ENCODE data around the gene CUL4A. TPM values are rescaled to one million over a fixed set of nuclear protein-coding genes. Genes with fewer than 3 reads are reported as not detected.

CUL4A gene
- polyA plus RNA-seq, 1 of the 3 experiments (the other 2 are of a cell fraction), result 51.2 TPM

GRCh38 chr13:113233101-113233500 is 23.7 kb downstream of the CUL4A start:
- no peak for DNase-seq
- H3K4me3 ChIP-seq (ENCODE audit: low read depth in 2 of 2, low read length in 1 of 2), result no peak overlapping the region
- no peak overlapping the region for H3K27ac ChIP-seq (ENCODE audit: low read depth in 2 of 2, low read length in 1 of 2)
- ChIA-PET CTCF (interaction anchor here (1.0 kb wide), 1 partner anchor 161 kb away, joined by 3 read pairs; no protein-coding TSS in a partner anchor), POLR2A (interaction anchor here (0.6 kb wide), 1 partner anchor 10 kb away, joined by 5 read pairs; no protein-coding TSS in a partner anchor)
- no peaks in the 10 kb centered on the region; a peak in 1 of 4 replicates for H3K4me1 ChIP-seq (ENCODE audit: control insufficient read depth in 1 of 2, insufficient read depth in 2 of 2, low read depth in 1 of 2, low read length in 1 of 2)
- H3F3A ChIP-seq (replicated peaks; ENCODE audit: insufficient read depth), result no peaks in the 10 kb centered on the region
- H3K79me2 ChIP-seq (ENCODE audit: insufficient read depth), result peaks cover 5% of the 10 kb centered on the region; the same call in 1 of the 2 replicates
- WGBS (ENCODE audit: low lambda C conversion rate), result over 99% methylated on average over 11 of the region's 11 CpGs
- no peak overlapping the region for H2AFZ ChIP-seq (ENCODE audit: low read depth)
- no peak overlapping the region for H3K4me2 ChIP-seq
- no peaks in the 10 kb centered on the region for H4K20me1 ChIP-seq (ENCODE audit: insufficient read depth)
- TF ChIP-seq SIN3A (IDR thresholded peaks at IDR 0.05; ENCODE audit: borderline replicate concordance, low read depth, low read length), result no peak
- no peak for TF ChIP-seq RXRA (IDR thresholded peaks at IDR 0.05; ENCODE audit: borderline replicate concordance, low read depth)
- TF ChIP-seq MAX (IDR thresholded peaks at IDR 0.05; ENCODE audit: low read depth), result no peak
- TF ChIP-seq CTCF (IDR thresholded peaks at IDR 0.05), result no peak
- H3K9me3 ChIP-seq, result no peaks in the 10 kb centered on the region
- peaks cover 21 to 62% of the 10 kb centered on the region in 2 experiments for H3K36me3 ChIP-seq (replicated peaks in 1 of 2; ENCODE audit: control insufficient read depth in 1 of 2, insufficient read depth in 2 of 2, low read length in 1 of 2)
- H3K9me2 ChIP-seq, result no peaks in the 10 kb centered on the region
- no peaks in the 10 kb centered on the region for H3K27me3 ChIP-seq (ENCODE audit: insufficient read depth)
- H3K9ac ChIP-seq, result no peak overlapping the region

GRCh38 chr13:113238536-113238935 is 29.1 kb downstream of the CUL4A start:
- Histone ChIP-seq H3K4me2 (no peak overlapping the region), H3K9ac (no peak overlapping the region), H3K9me2 (no peaks in the 10 kb centered on the region), H2AFZ (ENCODE audit: low read depth) (no peak overlapping the region), H3K4me3 (ENCODE audit: low read depth in 2 of 2, low read length in 1 of 2) (no peak overlapping the region), H3K79me2 (ENCODE audit: insufficient read depth) (no peaks in the 10 kb centered on the region), H3K27me3 (ENCODE audit: insufficient read depth) (no peaks in the 10 kb centered on the region), H4K20me1 (ENCODE audit: insufficient read depth) (no peaks in the 10 kb centered on the region), H3K27ac (ENCODE audit: low read depth in 2 of 2, low read length in 1 of 2) (no peak overlapping the region), H3F3A (replicated peaks; ENCODE audit: insufficient read depth) (no peaks in the 10 kb centered on the region), H3K36me3 (replicated peaks in 1 of 2; ENCODE audit: control insufficient read depth in 1 of 2, insufficient read depth in 2 of 2, low read length in 1 of 2) (peaks cover 37 to 72% of the 10 kb centered on the region in 2 experiments), H3K4me1 (ENCODE audit: control insufficient read depth in 1 of 2, insufficient read depth in 2 of 2, low read depth in 1 of 2, low read length in 1 of 2) (no peaks in the 10 kb centered on the region), H3K9me3 (no peaks in the 10 kb centered on the region)
- POLR2A ChIA-PET, result no interaction called here
- CTCF ChIA-PET, result interaction anchor here (0.8 to 1.6 kb wide), 2 partner anchors 20 to 307 kb away, joined by 3 read pairs; no protein-coding TSS in a partner anchor
- 94% methylated on average over 4 of the region's 4 CpGs for WGBS (ENCODE audit: low lambda C conversion rate)
- TF ChIP-seq SIN3A (IDR thresholded peaks at IDR 0.05; ENCODE audit: borderline replicate concordance, low read depth, low read length) (no peak), NFIC (IDR thresholded peaks at IDR 0.05; ENCODE audit: borderline replicate concordance) (no peak), USF1 (IDR thresholded peaks at IDR 0.05; ENCODE audit: borderline replicate concordance, low read depth) (no peak), TCF12 (IDR thresholded peaks at IDR 0.05) (no peak), EP300 (IDR thresholded peaks at IDR 0.05; ENCODE audit: borderline replicate concordance in 1 of 2, low read depth in 1 of 2, low read length in 1 of 2) (no peak), MEF2A (IDR thresholded peaks at IDR 0.05; ENCODE audit: borderline replicate concordance, low read depth) (no peak), MXI1 (IDR thresholded peaks at IDR 0.05; ENCODE audit: low read depth, low read length) (no peak), USF2 (IDR thresholded peaks at IDR 0.05; ENCODE audit: borderline replicate concordance, low read depth, low read length) (no peak), JUND (IDR thresholded peaks at IDR 0.05) (no peak), PBX3 (IDR thresholded peaks at IDR 0.05) (no peak), ZBTB33 (IDR thresholded peaks at IDR 0.05; ENCODE audit: borderline replicate concordance, low read depth) (no peak), YY1 (IDR thresholded peaks at IDR 0.05; ENCODE audit: low read depth) (no peak)
- DNase-seq, result no peak
